ENCODE data around the gene CALHM6.

DNA sequence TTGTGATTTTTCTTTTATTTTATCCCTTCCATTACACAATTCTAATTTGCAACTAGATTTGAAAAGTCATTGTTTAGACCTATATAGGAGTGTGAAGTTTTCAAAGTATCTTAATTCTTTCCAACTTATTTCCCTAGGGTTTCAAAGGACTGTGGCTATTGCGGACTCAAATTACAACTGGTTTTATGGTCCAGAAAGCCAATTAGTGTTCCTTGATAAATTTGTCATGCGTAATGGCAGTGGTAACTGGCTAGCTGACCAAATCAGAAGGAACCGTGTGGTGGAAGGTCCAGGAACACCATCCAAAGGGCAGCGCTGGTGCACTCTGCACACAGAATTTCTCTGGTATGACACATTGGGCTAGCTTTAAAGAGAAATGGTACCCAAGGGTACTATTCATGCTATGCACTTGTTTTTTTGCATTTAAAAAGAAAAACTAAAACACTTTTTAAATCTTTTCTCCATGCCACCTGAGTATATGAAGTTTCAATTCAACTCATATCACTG lies 27.9 kb upstream of the CALHM6 start:
- TF ChIP-seq, protein P1, sequence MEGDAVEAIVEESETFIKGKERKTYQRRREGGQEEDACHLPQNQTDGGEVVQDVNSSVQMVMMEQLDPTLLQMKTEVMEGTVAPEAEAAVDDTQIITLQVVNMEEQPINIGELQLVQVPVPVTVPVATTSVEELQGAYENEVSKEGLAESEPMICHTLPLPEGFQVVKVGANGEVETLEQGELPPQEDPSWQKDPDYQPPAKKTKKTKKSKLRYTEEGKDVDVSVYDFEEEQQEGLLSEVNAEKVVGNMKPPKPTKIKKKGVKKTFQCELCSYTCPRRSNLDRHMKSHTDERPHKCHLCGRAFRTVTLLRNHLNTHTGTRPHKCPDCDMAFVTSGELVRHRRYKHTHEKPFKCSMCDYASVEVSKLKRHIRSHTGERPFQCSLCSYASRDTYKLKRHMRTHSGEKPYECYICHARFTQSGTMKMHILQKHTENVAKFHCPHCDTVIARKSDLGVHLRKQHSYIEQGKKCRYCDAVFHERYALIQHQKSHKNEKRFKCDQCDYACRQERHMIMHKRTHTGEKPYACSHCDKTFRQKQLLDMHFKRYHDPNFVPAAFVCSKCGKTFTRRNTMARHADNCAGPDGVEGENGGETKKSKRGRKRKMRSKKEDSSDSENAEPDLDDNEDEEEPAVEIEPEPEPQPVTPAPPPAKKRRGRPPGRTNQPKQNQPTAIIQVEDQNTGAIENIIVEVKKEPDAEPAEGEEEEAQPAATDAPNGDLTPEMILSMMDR (conservative IDR thresholded peaks at IDR 0.05; ENCODE audit: low read depth, low read length) = no peak
- no peak for TF ChIP-seq EZH2 (IDR thresholded peaks at IDR 0.05; ENCODE audit: borderline replicate concordance, low read depth, low read length, poor library complexity, severe bottlenecking)

All from A673 (cell line).